K562 (cell line): ENCODE measurements around the gene LRTM1. TPM values are rescaled to one million over a fixed set of nuclear protein-coding genes. Genes with fewer than 3 reads are reported as not detected.

ENCODE experiments used
- ATAC-seq: fragments of 200-7000 bp; cut with Tn5 transposase; 3 replicates; pipeline ENCODE4 v1.9.1; 2020; ENCODE audit warnings: moderate library complexity
- BruUV-seq: library from RNA; stranded (reverse); fragments of 400-500 nt; replicated peaks from 2 replicates; lab custom pipeline; 2021; lab: Mats Ljungman, UMichigan
- CTCF ChIA-PET: fragments of 300-600 bp; formaldehyde crosslinking; extraction: SDS; loops from one replicate; lab custom pipeline; 2021; ENCODE audit warnings: low intra/inter-chr PET ratio; lab: Yijun Ruan, JAX
- POLR2A ChIA-PET: fragments of 300-600, 350-650 bp; sonication (Branson Sonifier 250); formaldehyde crosslinking; extraction: SDS; loops from one replicate; lab custom pipeline; 2021; ENCODE audit warnings: antibody characterized with exemption, inconsistent platforms; lab: Yijun Ruan, JAX
- DNase-seq, 4 experiments: peaks; one replicate each; pipeline versions ENCODE4 v3.0.0 to v3.0.0-alpha.2; 2011 to 2018; ENCODE audit warnings: low spot score in 3 of 4, mixed read lengths in 3 of 4; ENCODE audit errors: extremely low read depth in 1 of 4
- FAIRE-seq: peaks from 2 replicates; lab custom pipeline; 2011; peaks lifted over from hg19 to GRCh38; lab: Jason Lieb, UNC
- H2AFZ ChIP-seq: 2 replicates; pipeline ENCODE4 v1.6.0; 2011; ENCODE audit warnings: low read depth, low read length, control low read depth, inconsistent platforms
- H3K27ac ChIP-seq: fragments of 200-600 bp; 3 replicates; pipeline ENCODE4 v1.8.0; 2011; ENCODE audit warnings: low read depth, mild to moderate bottlenecking, control low read depth, inconsistent platforms, low read length, moderate library complexity, mixed read lengths; ENCODE audit errors: extremely low read depth
- H3K27me3 ChIP-seq, 2 experiments: fragments of 300-600 bp in 1 of 2; 2 replicates in 1 of 2; 3 replicates in 1 of 2; pipeline versions ENCODE4 v1.6.0 to v1.8.0; 2011; ENCODE audit warnings: inconsistent platforms in 2 of 2, low read length in 2 of 2, mild to moderate bottlenecking in 1 of 2, mixed read lengths in 1 of 2, moderate library complexity in 1 of 2; ENCODE audit not compliant: control insufficient read depth in 2 of 2, insufficient read depth in 2 of 2
- H3K36me3 ChIP-seq: fragments of 300-600 bp; 3 replicates; pipeline ENCODE4 v1.8.0; 2011; ENCODE audit warnings: mild to moderate bottlenecking, low read length, inconsistent platforms; ENCODE audit not compliant: control insufficient read depth, insufficient read depth
- H3K4me1 ChIP-seq, 2 experiments: fragments of 200-600 bp in 1 of 2; replicated peaks in 1 of 2; 2 replicates in 1 of 2; 3 replicates in 1 of 2; pipeline versions ENCODE4 v1.5.1 to v1.8.0; 2011; ENCODE audit warnings: inconsistent platforms in 2 of 2, low read length in 2 of 2, mild to moderate bottlenecking in 1 of 2, mixed read lengths in 1 of 2, moderate library complexity in 1 of 2; ENCODE audit not compliant: control insufficient read depth in 2 of 2, insufficient read depth in 2 of 2
- H3K4me2 ChIP-seq: 2 replicates; pipeline ENCODE4 v1.6.1; 2011; ENCODE audit warnings: low read length, control low read depth, inconsistent platforms, mixed read lengths; ENCODE audit not compliant: insufficient read depth
- H3K4me3 ChIP-seq: fragments of 200-600 bp; sonication (generic), shearing (Covaris generic); 2 replicates; pipeline ENCODE4 v1.5.1; 2016; ENCODE audit warnings: control low read depth, inconsistent platforms
- H3K79me2 ChIP-seq: fragments of 200-600 bp; 3 replicates; pipeline ENCODE4 v1.8.0; 2011; ENCODE audit warnings: low read length, inconsistent platforms; ENCODE audit not compliant: control insufficient read depth, insufficient read depth
- H3K9ac ChIP-seq, 2 experiments: 2 replicates each; pipeline versions ENCODE4 v1.6.0 to v1.6.1; 2011; ENCODE audit warnings: low read depth in 2 of 2, low read length in 2 of 2, control low read depth in 1 of 2, inconsistent platforms in 1 of 2, mild to moderate bottlenecking in 1 of 2, mixed read lengths in 1 of 2; ENCODE audit not compliant: insufficient read depth in 1 of 2
- H3K9me1 ChIP-seq: one replicate; pipeline ENCODE4 v1.6.0; 2011; ENCODE audit warnings: inconsistent platforms, mild to moderate bottlenecking, low read length, moderate library complexity; ENCODE audit not compliant: control insufficient read depth, insufficient read depth
- H3K9me3 ChIP-seq: replicated peaks from 2 replicates; pipeline ENCODE4 v1.5.1; 2011; ENCODE audit warnings: low read depth, low read length, inconsistent platforms; ENCODE audit not compliant: control insufficient read depth, insufficient read depth
- H4K20me1 ChIP-seq: replicated peaks from 2 replicates; pipeline ENCODE4 v1.6.1; 2011; ENCODE audit warnings: low read length, inconsistent platforms, mixed read lengths; ENCODE audit not compliant: control insufficient read depth, insufficient read depth
- ATF2 ChIP-seq: sonication (generic); formaldehyde crosslinking; IDR thresholded peaks from 2 replicates; pipeline ENCODE4 v1.8.1; 2022; ENCODE audit warnings: missing genetic modification reagents
- CBFA2T3 ChIP-seq: fragments of 450-650 bp; IDR thresholded peaks from 2 replicates; pipeline ENCODE4 v1.6.1; 2017
- CHD7 ChIP-seq: fragments of 200-600 bp; sonication (generic); IDR thresholded peaks from one replicate; pipeline ENCODE4 v1.6.1; 2012; ENCODE audit warnings: mild to moderate bottlenecking, low read depth, low read length, inconsistent platforms
- ERF ChIP-seq: fragments of 450-650 bp; formaldehyde crosslinking; IDR thresholded peaks from 2 replicates; pipeline ENCODE4 v1.4.0; 2020; ENCODE audit warnings: mild to moderate bottlenecking, mixed read lengths
- FOXP1 ChIP-seq: sonication (generic); formaldehyde crosslinking; IDR thresholded peaks from 2 replicates; pipeline ENCODE4 v1.8.0; 2022; ENCODE audit warnings: mild to moderate bottlenecking, missing genetic modification reagents
- POLR2B ChIP-seq: fragments of 450-650 bp; IDR thresholded peaks from 2 replicates; pipeline ENCODE4 v1.6.1; 2018; ENCODE audit warnings: low read depth; ENCODE audit not compliant: partially characterized antibody
- THRAP3 ChIP-seq: fragments of 450-650 bp; IDR thresholded peaks from 2 replicates; pipeline ENCODE4 v1.6.1; 2016; ENCODE audit warnings: mild to moderate bottlenecking, inconsistent platforms, borderline replicate concordance
- XRCC5 ChIP-seq: fragments of 200-400 bp; formaldehyde crosslinking; IDR thresholded peaks from 2 replicates; pipeline ENCODE4 v1.6.1; 2017; ENCODE audit warnings: low read depth, mild to moderate bottlenecking, low read length
- ZNF444 ChIP-seq: fragments of 250-450 bp; sonication (Bioruptor Pico); IDR thresholded peaks from 2 replicates; pipeline ENCODE4 v1.4.0; 2020; ENCODE audit warnings: mild to moderate bottlenecking, moderate library complexity
- WGBS: fragments of 100-300 bp; shearing (Covaris generic); methylation state at CpG from one replicate; pipeline ENCODE4 v1.1.6; 2016; ENCODE audit warnings: low coverage, mixed read lengths; ENCODE audit not compliant: insufficient coverage; ENCODE audit errors: missing lambda C conversion rate; 5-methylcytosine and 5-hydroxymethylcytosine counted together
- in situ Hi-C: fragments of 300-500 bp; cut with MboI; formaldehyde crosslinking; loops from 4 replicates; pipeline ENCODE4 v1.15.0; 2018; ENCODE audit warnings: inconsistent platforms, mixed read lengths
- intact Hi-C: fragments of 100-400 bp; cut with micrococcal nuclease; formaldehyde crosslinking; loops from 2 replicates; pipeline ENCODE4 v1.14.2; 2022
- polyA plus RNA-seq, 8 experiments: library from polyadenylated mRNA; depleted of rRNA in 4 of 8; stranded (reverse) in 5 of 8; unstranded in 3 of 8; fragments of >200 nt; fragmentation: Nextera tagmentation in 2 of 8; fragmentation: Illumina TruSeq in 1 of 8; extraction: Ambion mirVana in 2 of 8; extraction: Trizol in 1 of 8; gene quantifications; 2 replicates each; pipeline versions ENCODE4 v1.2.1 to v1.2.3, GENCODE V29; 2011 to 2014; ENCODE audit warnings: inconsistent platforms in 1 of 8, missing spikeins in 1 of 8
- total RNA-seq, 7 experiments: library from RNA; depleted of rRNA in 6 of 7; stranded (reverse); fragments of >200 nt in 6 of 7; fragmentation: Illumina TruSeq in 2 of 7; extraction: Trizol in 2 of 7; gene quantifications; 2 replicates each; pipeline versions ENCODE4 v1.2.1 to v1.2.3, GENCODE V29; 2011 to 2021; ENCODE audit warnings: low replicate concordance in 1 of 7

Gene LRTM1
- total and polyA plus RNA-seq, 9 of the 15 experiments (the other 6 are each of a cell fraction or from before 2014, with no cell fraction given), result not detected

GRCh38 chr3:54977439-54977838 is 49.6 kb upstream of the LRTM1 start:
- CTCF ChIA-PET, result no interaction called here
- Histone ChIP-seq H3K9me3 (no peaks in the 10 kb centered on the region), H3K27ac (no peak overlapping the region), H4K20me1 (no peaks in the 10 kb centered on the region), H3K36me3 (no peaks in the 10 kb centered on the region), H3K79me2 (no peaks in the 10 kb centered on the region), H3K4me1 (no peaks in the 10 kb centered on the region), H3K4me3 (no peak overlapping the region), H3K9ac (no peak overlapping the region), H3K9me1 (no peaks in the 10 kb centered on the region), H3K4me2 (no peak overlapping the region), H3K27me3 (no peaks in the 10 kb centered on the region), H2AFZ (no peak overlapping the region)
- TF ChIP-seq POLR2B (no peak), FOXP1 (CRISPR knock-in tag) (no peak), ZNF444 (no peak), ERF (no peak), CBFA2T3 (no peak), ATF2 (CRISPR knock-in tag) (no peak), THRAP3 (no peak), CHD7 (no peak), XRCC5 (no peak)
- no peak for DNase-seq
- no TSS peak for BruUV-seq
- WGBS, result 0% methylated on average over 1 of the region's 1 CpG
- no peak for ATAC-seq
- in situ Hi-C loops (no loop called here), intact Hi-C loops (no loop called here)
- no peak for FAIRE-seq
- POLR2A ChIA-PET, result no interaction called here
